Measurements from ENCODE around the gene COPRS. TPM values are rescaled to one million over a fixed set of nuclear protein-coding genes. Genes with fewer than 3 reads are reported as not detected.
"Not testable (repeated sequence)": the region's sequence is repeated elsewhere in the genome, so short reads cannot be mapped to it uniquely, and the experiment has no call there.

Gene COPRS
- total RNA-seq, 4 donors from 2014 or later = 72.1 to 117 (median 83.1) TPM

GRCh38 chr17:31823014-31823413 lies 36.0 kb downstream of the COPRS start:
- Histone ChIP-seq H3K27me3 (no peaks in the 10 kb centered on the region), H3K4me1 (no peaks in the 10 kb centered on the region), H3K9me3 (no peaks in the 10 kb centered on the region), H3K36me3 (no peaks in the 10 kb centered on the region), H3K4me3 (no peak overlapping the region), H3K27ac (no peak overlapping the region)
- DNase-seq (ENCODE audit: low spot score in 2 of 2) = no peak
- 45 to 55% methylated on average over 3 of the region's 3 CpGs for WGBS, 2 donors
- TF ChIP-seq CTCF (IDR thresholded peaks at IDR 0.05) (no peak), POLR2A (IDR thresholded peaks at IDR 0.05) (no peak), EP300 (IDR thresholded peaks at IDR 0.05) (no peak)

GRCh38 chr17:31820691-31821435 lies 38.2 kb downstream of the COPRS start:
- 87 to 89% methylated on average over 5 of the region's 5 CpGs for WGBS, 2 donors
- no peaks in the 10 kb centered on the region for H3K9me3 ChIP-seq
- H3K4me1 ChIP-seq = no peaks in the 10 kb centered on the region
- no peak overlapping the region for H3K4me3 ChIP-seq
- no peaks in the 10 kb centered on the region for H3K27me3 ChIP-seq
- DNase-seq (ENCODE audit: low spot score in 2 of 2) = no peak
- TF ChIP-seq POLR2A (IDR thresholded peaks at IDR 0.05) (no peak), EP300 (IDR thresholded peaks at IDR 0.05) (no peak), CTCF (IDR thresholded peaks at IDR 0.05) (no peak)
- no peak overlapping the region for H3K27ac ChIP-seq
- H3K36me3 ChIP-seq = no peaks in the 10 kb centered on the region

DNA sequence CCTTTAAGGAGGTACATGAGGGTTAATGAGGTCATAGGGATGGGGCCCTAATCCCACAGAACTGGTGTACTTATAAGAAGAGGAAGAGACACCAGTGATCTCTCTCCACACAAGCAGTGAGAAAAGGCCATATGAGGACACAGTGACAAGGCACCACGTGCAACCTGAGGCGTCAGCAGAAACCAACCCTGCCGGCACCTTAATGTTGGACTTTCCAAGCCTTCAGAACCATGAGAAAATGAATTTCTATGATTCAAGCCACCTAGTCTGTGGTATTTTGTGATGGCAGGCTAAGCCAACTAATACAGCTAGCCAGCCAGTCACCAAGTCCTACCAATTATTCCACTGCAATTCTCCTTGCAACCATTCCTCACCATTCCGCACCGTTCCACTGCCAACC lies 39.5 kb downstream of the COPRS start:
- no peaks in the 10 kb centered on the region for H3K36me3 ChIP-seq
- H3K27ac ChIP-seq = no peak overlapping the region
- no peaks in the 10 kb centered on the region for H3K27me3 ChIP-seq
- 93% methylated on average over 5 of the region's 5 CpGs for WGBS, 2 donors
- DNase-seq (ENCODE audit: low spot score in 2 of 2) = no peak
- H3K9me3 ChIP-seq = no peaks in the 10 kb centered on the region
- TF ChIP-seq POLR2A (IDR thresholded peaks at IDR 0.05) = no peak
- TF ChIP-seq CTCF (IDR thresholded peaks at IDR 0.05) = no peak
- TF ChIP-seq EP300 (IDR thresholded peaks at IDR 0.05) = no peak
- H3K4me3 ChIP-seq = no peak overlapping the region
- no peaks in the 10 kb centered on the region for H3K4me1 ChIP-seq

DNA sequence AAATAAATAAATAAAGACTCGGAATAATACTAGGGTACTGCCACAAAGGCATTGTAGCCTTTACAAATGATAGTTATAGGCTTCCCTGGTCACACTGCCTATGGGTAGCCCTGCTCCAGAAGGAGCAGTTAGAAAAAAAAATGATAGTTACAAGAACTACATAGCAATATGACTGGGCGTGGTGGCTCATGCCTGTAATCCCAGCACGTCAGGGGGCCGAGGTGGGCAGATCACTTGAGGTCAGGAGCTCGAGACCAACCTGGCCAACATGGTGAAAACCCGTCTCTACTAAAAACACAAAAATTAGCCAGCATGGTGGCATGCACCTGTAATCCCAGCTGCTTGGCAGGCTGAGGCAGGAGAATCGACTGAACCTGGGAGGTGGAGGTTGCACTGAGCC lies 40.2 kb downstream of the COPRS start:
- not testable (repeated sequence) for H3K27me3 ChIP-seq; H3K4me1 ChIP-seq; DNase-seq (ENCODE audit: low spot score in 2 of 2); H3K27ac ChIP-seq; H3K36me3 ChIP-seq; H3K4me3 ChIP-seq; H3K9me3 ChIP-seq
- WGBS, 2 donors = 91% methylated on average over 7 of the region's 7 CpGs

GRCh38 chr17:31815212-31815730 lies 43.8 kb downstream of the COPRS start:
- 55 to 60% methylated on average over 5 of the region's 5 CpGs for WGBS, 2 donors
- Histone ChIP-seq H3K27me3 (no peaks in the 10 kb centered on the region), H3K4me3 (no peak overlapping the region), H3K4me1 (peaks cover 0 to 6% (median 0%) of the 10 kb centered on the region in 4 donors), H3K36me3 (no peaks in the 10 kb centered on the region), H3K27ac (no peak overlapping the region), H3K9me3 (no peaks in the 10 kb centered on the region)
- TF ChIP-seq CTCF (IDR thresholded peaks at IDR 0.05) (no peak), POLR2A (IDR thresholded peaks at IDR 0.05) (no peak), EP300 (IDR thresholded peaks at IDR 0.05) (no peak)
- no peak for DNase-seq (ENCODE audit: low spot score in 2 of 2)
